Keratinocyte (primary cell): Measurements from ENCODE around the gene HGFAC. TPM values are rescaled to one million over a fixed set of nuclear protein-coding genes. Genes with fewer than 3 reads are reported as not detected.

ENCODE experiments used
- DNase-seq: peaks from one replicate; pipeline ENCODE4 v3.0.0-alpha.2; 2011; ENCODE audit warnings: low read depth, missing footprints, low spot score
- FAIRE-seq: peaks from 2 replicates; lab custom pipeline; 2011; peaks lifted over from hg19 to GRCh38; lab: Jason Lieb, UNC
- H2AFZ ChIP-seq: 2 replicates; pipeline ENCODE4 v1.6.0; 2012; ENCODE audit warnings: low read length, control low read depth, inconsistent platforms; ENCODE audit not compliant: control insufficient read depth
- H3K27ac ChIP-seq: 2 replicates; pipeline ENCODE4 v1.5.1; 2011; ENCODE audit warnings: low read length; ENCODE audit not compliant: control insufficient read depth, insufficient read depth
- H3K27me3 ChIP-seq: 3 replicates; pipeline ENCODE4 v1.6.0; 2011; ENCODE audit warnings: low read length; ENCODE audit not compliant: control insufficient read depth, insufficient read depth; ENCODE audit errors: extremely low read depth
- H3K36me3 ChIP-seq, 2 experiments: 2 replicates in 1 of 2; 3 replicates in 1 of 2; pipeline ENCODE4 v1.5.1; 2011; ENCODE audit warnings: low read length in 2 of 2, mild to moderate bottlenecking in 1 of 2; ENCODE audit not compliant: control insufficient read depth in 2 of 2, insufficient read depth in 2 of 2; ENCODE audit errors: extremely low read depth in 1 of 2
- H3K4me1 ChIP-seq: 3 replicates; pipeline ENCODE4 v1.5.1; 2011; ENCODE audit warnings: low read length; ENCODE audit not compliant: control insufficient read depth, insufficient read depth; ENCODE audit errors: extremely low read depth
- H3K4me2 ChIP-seq: 3 replicates; pipeline ENCODE4 v1.6.0; 2011; ENCODE audit warnings: low read depth, low read length; ENCODE audit not compliant: control insufficient read depth, insufficient read depth; ENCODE audit errors: extremely low read depth
- H3K4me3 ChIP-seq, 3 experiments: fragments of 200-600 bp in 1 of 3; sonication (generic) in 1 of 3; 2 replicates in 2 of 3; 3 replicates in 1 of 3; pipeline ENCODE4 v1.5.1; 2011 to 2016; ENCODE audit warnings: low read length in 3 of 3, mild to moderate bottlenecking in 3 of 3, control low read depth in 2 of 3, inconsistent platforms in 1 of 3, low read depth in 1 of 3, mixed read lengths in 1 of 3, mixed run types in 1 of 3, moderate library complexity in 1 of 3; ENCODE audit not compliant: control insufficient read depth in 2 of 3, insufficient read depth in 2 of 3; ENCODE audit errors: extremely low read depth in 1 of 3
- H3K79me2 ChIP-seq: 2 replicates; pipeline ENCODE4 v1.6.0; 2012; ENCODE audit warnings: low read length; ENCODE audit not compliant: control insufficient read depth, insufficient read depth
- H3K9ac ChIP-seq: 3 replicates; pipeline ENCODE4 v1.6.0; 2011; ENCODE audit warnings: low read length; ENCODE audit not compliant: control insufficient read depth, insufficient read depth; ENCODE audit errors: extremely low read depth
- H3K9me1 ChIP-seq: 3 replicates; pipeline ENCODE4 v1.6.0; 2011; ENCODE audit warnings: low read length; ENCODE audit not compliant: control insufficient read depth, insufficient read depth; ENCODE audit errors: extremely low read depth
- H3K9me3 ChIP-seq: 2 replicates; pipeline ENCODE4 v1.5.1; 2012; ENCODE audit warnings: low read depth, low read length; ENCODE audit not compliant: control insufficient read depth
- H4K20me1 ChIP-seq: 3 replicates; pipeline ENCODE4 v1.6.0; 2011; ENCODE audit warnings: low read length; ENCODE audit not compliant: control insufficient read depth, insufficient read depth; ENCODE audit errors: extremely low read depth
- EZH2 ChIP-seq: IDR thresholded peaks from one replicate; pipeline ENCODE4 v1.6.1; 2012; ENCODE audit warnings: inconsistent platforms, mild to moderate bottlenecking, low read length, moderate library complexity
- dilution Hi-C: fragments of 300-500 bp; cut with MboI; formaldehyde crosslinking; loops from one replicate; pipeline ENCODE4 v1.7.0; 2020; ENCODE audit warnings: low sequenced_read_pairs; ENCODE audit not compliant: extremely low pct_ligation_motif_present
- polyA plus RNA-seq, 5 experiments: library from polyadenylated mRNA; depleted of rRNA in 3 of 5; stranded (reverse) in 3 of 5; stranded (forward) in 1 of 5; unstranded in 1 of 5; fragments of >200 nt; gene quantifications; 1 replicate in 1 of 5; 2 replicates in 3 of 5; 3 replicates in 1 of 5; pipeline versions ENCODE4 v1.2.1 to v1.2.3, GENCODE V29; 2011 to 2012; ENCODE audit warnings: missing spikeins in 2 of 5, low read depth in 1 of 5, low replicate concordance in 1 of 5
- TF ChIP-seq, protein P1 (sequence below), 3 experiments: IDR thresholded peaks in 1 of 3; conservative IDR thresholded peaks in 1 of 3; optimal IDR thresholded peaks in 1 of 3; 2 replicates in 2 of 3; 3 replicates in 1 of 3; pipeline versions ENCODE3 to v1.5.1; 2011; ENCODE audit warnings: low read length in 3 of 3, mild to moderate bottlenecking in 3 of 3, moderate library complexity in 2 of 3, control low read depth in 1 of 3, inconsistent platforms in 1 of 3; ENCODE audit not compliant: insufficient read depth in 2 of 3; ENCODE audit errors: extremely low read depth in 1 of 3

HGFAC gene
- polyA plus RNA-seq, 1 donor (not counting 4 experiments of a cell fraction or from before 2014, with no cell fraction given), result not detected

DNA sequence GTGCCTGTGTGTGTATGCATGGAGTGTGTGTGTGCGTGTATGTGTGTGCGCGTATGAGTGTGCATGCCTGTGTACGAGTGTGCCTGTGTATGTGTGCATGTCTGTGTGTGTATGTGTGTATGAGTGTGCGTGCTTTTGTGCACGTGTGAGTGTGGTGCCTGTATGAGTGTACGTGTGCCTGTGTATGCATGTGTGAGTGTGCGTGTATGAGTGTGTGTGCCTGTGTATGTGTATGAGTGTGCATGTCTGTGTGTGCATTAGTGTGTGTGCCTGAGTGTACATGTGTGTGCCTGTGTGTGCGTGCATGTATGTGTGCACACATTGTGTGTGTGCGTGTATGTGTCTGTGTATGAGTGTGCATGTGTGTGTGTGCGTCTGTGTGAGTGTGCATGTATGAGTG lies 27.0 kb downstream of the HGFAC start:
- dilution Hi-C loops, result no loop called here
- Histone ChIP-seq H3K9me1 (no peaks in the 10 kb centered on the region), H3K4me1 (peaks cover 7% of the 10 kb centered on the region), H3K4me3 (no peak overlapping the region), H3K4me2 (no peak overlapping the region), H3K79me2 (no peaks in the 10 kb centered on the region), H3K36me3 (no peaks in the 10 kb centered on the region), H3K27me3 (peaks cover 78% of the 10 kb centered on the region), H4K20me1 (no peaks in the 10 kb centered on the region), H3K27ac (no peak overlapping the region), H3K9me3 (no peaks in the 10 kb centered on the region), H2AFZ (no peak overlapping the region), H3K9ac (no peak overlapping the region)
- peak; percentile 32 for FAIRE-seq
- DNase-seq, result no peak
- TF ChIP-seq EZH2, result no peak
- TF ChIP-seq, protein P1, sequence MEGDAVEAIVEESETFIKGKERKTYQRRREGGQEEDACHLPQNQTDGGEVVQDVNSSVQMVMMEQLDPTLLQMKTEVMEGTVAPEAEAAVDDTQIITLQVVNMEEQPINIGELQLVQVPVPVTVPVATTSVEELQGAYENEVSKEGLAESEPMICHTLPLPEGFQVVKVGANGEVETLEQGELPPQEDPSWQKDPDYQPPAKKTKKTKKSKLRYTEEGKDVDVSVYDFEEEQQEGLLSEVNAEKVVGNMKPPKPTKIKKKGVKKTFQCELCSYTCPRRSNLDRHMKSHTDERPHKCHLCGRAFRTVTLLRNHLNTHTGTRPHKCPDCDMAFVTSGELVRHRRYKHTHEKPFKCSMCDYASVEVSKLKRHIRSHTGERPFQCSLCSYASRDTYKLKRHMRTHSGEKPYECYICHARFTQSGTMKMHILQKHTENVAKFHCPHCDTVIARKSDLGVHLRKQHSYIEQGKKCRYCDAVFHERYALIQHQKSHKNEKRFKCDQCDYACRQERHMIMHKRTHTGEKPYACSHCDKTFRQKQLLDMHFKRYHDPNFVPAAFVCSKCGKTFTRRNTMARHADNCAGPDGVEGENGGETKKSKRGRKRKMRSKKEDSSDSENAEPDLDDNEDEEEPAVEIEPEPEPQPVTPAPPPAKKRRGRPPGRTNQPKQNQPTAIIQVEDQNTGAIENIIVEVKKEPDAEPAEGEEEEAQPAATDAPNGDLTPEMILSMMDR (optimal IDR thresholded peaks at IDR 0.05 in 1 of 3, IDR thresholded peaks at IDR 0.05 in 1 of 3, conservative IDR thresholded peaks at IDR 0.05 in 1 of 3; ENCODE audit: extremely low read depth in 1 of 3, insufficient read depth in 2 of 3, low read length in 3 of 3), result no peak

- FAIRE-seq, result no peak
- dilution Hi-C loops, result no loop called here
These were observed 27.8 kb downstream of the HGFAC start for GRCh38 chr4:3469386-3470243.

More at GRCh38 chr4:3469386-3470243, 27.8 kb downstream of the HGFAC start:
- Histone ChIP-seq H3K4me1 (peaks cover 7% of the 10 kb centered on the region), H3K27ac (no peak overlapping the region), H3K4me2 (no peak overlapping the region), H3K9me3 (no peaks in the 10 kb centered on the region), H2AFZ (no peak overlapping the region), H3K4me3 (no peak overlapping the region), H3K79me2 (no peaks in the 10 kb centered on the region), H3K27me3 (peaks cover 76% of the 10 kb centered on the region), H3K9me1 (no peaks in the 10 kb centered on the region), H3K9ac (no peak overlapping the region), H4K20me1 (no peaks in the 10 kb centered on the region), H3K36me3 (no peaks in the 10 kb centered on the region)
- TF ChIP-seq, protein P1 (optimal IDR thresholded peaks at IDR 0.05 in 1 of 3, IDR thresholded peaks at IDR 0.05 in 1 of 3, conservative IDR thresholded peaks at IDR 0.05 in 1 of 3; ENCODE audit: extremely low read depth in 1 of 3, insufficient read depth in 2 of 3, low read length in 3 of 3), result no peak
- no peak for TF ChIP-seq EZH2
- no peak for DNase-seq
